Activated CD4-positive, CD25-positive, alpha-beta regulatory T cell treated with anti-CD3 and anti-CD28 coated beads, Interleukin-2, amount 50 U/mL, for 24 hours (primary cell): Measurements from ENCODE around the gene AXDND1.
"Not testable (repeated sequence)": the region's sequence is repeated elsewhere in the genome, so short reads cannot be mapped to it uniquely, and the experiment has no call there.

Source experiments
- ATAC-seq, 2 donors: fragments of 150-1000 bp; cut with Tn5 transposase; one replicate each; pipeline ENCODE4 v1.10.0; 2021; ENCODE audit warnings: mild to moderate bottlenecking in 1 of 2, moderate library complexity in 1 of 2

The AXDND1 gene

GRCh38 chr1:179366093-179366800, 476 bp downstream of the AXDND1 start:
- ATAC-seq: peak in 1 of 2 donors; percentile 2

DNA sequence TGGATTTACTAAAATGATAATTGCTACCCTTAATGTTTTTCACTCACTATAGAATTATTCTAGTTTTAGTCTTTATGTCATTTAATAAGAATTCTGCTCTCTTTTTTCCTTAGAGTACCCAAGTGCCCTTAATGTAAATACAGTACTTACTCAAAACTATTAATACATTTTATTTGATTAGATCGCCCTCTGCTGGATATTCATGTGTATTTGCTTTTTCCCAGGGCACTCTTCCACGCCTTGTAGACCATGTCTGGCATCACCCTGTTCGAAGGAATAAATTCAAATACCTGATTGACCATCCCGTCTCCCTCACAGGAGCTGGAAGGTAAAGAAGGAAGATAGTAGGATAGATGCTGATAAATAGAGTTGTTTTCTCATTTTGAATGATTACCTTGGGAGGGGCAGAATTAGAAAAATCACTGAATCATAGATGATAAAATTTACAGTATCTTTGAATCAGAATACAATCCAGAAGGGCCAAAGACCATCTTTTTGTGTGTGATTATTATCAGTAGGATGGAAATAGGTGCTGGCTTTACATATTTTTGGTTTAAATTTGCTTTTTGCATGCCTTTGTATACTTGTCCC, 4.1 kb downstream of the AXDND1 start:
- ATAC-seq: no peak

DNA sequence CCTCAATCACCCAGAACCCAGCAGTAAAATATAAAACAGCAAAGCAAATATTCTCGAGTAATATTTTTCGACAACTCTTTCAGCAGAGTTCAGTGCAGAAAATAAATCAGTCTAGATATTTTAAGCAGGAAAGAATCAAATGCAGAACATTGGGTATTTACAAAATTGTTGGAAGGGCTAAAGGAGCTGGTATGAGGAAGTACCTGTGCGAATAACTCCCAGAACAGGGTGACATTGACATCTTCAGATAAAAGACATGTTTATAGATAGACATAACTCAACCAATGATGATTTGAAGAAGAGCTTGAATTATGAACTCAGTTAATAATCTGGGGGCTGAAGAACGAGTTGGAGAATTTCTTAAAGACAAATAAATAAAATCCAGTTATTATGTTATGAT, 6.4 kb downstream of the AXDND1 start:
- no peak for ATAC-seq

DNA sequence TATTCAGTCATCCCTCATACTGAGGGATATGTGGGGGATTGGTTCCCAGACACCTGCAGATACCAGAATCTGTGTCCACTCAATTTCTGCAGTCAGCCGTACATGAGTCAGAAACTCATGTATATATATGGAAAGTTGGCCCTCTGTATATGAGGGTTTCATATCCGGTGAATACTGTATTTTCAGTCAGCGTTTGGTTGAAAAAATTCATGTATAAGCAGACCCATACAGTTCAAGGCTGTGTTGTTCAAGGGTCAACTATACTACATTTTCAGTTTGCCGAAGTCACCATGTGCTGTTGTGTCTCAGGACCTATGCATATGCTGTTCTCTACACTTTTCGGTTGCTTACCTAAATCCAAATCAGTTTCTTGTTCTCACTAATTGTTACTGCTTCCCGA, 10.5 kb downstream of the AXDND1 start:
- no peak for ATAC-seq

- ATAC-seq: no peak
Observed at GRCh38 chr1:179380299-179380698, 14.5 kb downstream of the AXDND1 start.

GRCh38 chr1:179384027-179384426, 18.3 kb downstream of the AXDND1 start:
- no peak for ATAC-seq

- no peak for ATAC-seq
Observed at GRCh38 chr1:179385510-179385909, 19.7 kb downstream of the AXDND1 start.

- no peak for ATAC-seq
Observed at GRCh38 chr1:179393721-179394120, 27.9 kb downstream of the AXDND1 start.

DNA sequence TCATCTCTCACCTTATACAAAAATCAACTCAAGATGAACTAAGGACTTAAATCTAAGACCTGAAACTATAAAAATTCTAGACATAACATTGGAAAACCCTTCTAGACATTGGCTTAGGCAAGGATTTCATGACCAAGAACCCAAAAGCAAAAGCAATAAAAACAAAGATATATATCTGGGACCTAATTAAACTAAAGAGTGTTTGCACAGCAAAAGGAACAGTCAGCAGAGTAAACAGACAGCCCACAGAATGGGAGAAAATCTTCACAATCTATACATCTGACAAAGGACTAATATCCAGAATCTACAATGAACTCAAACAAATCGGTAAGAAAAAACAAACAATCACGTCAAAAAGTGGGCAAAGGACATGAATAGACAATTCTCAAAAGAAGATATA, 33.6 kb downstream of the AXDND1 start:
- not testable (repeated sequence) for ATAC-seq

DNA sequence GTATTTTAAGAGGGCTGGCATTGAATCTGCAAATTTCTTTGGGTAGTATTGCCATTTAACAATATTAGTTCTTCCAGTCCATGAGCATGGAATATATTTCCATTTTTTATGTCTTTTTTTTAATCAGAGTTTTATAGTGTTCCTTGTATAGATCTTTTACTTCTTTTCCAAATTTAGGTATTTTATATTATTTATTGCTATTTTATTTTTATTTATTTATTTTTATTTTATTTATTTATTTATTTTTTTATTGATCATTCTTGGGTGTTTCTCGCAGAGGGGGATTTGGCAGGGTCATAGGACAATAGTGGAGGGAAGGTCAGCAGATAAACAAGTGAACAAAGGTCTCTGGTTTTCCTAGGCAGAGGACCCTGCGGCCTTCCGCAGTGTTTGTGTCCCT, 52.0 kb downstream of the AXDND1 start:
- ATAC-seq: not testable (repeated sequence)

- not testable (repeated sequence) for ATAC-seq
Observed at GRCh38 chr1:179418706-179419105, 52.9 kb downstream of the AXDND1 start.

- no peak for ATAC-seq
Observed at GRCh38 chr1:179424610-179425009, 58.8 kb downstream of the AXDND1 start.

- no peak for ATAC-seq
Observed at GRCh38 chr1:179425186-179425585, 59.4 kb downstream of the AXDND1 start.

- no peak for ATAC-seq
Observed at GRCh38 chr1:179437171-179437570, 71.4 kb downstream of the AXDND1 start.

DNA sequence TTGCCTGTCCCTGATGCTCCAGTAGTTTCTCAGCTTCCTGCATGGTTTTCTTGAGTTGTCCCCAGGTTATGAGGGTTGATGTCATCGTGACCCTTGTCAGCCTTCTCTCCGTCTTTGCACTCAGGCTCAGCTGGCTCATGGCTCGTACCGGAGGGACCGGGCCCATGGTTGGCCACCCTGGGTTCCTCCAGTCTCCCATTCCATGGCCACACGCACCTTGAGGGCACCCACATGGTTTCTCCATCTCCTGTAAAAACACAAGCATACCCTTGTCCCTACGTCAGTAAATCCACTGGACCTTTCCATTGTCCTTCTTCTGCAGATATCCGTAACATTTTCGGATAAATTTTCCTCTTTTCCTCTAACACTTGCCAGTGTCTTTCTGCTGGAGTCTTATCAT, 73.9 kb downstream of the AXDND1 start:
- not testable (repeated sequence) for ATAC-seq

DNA sequence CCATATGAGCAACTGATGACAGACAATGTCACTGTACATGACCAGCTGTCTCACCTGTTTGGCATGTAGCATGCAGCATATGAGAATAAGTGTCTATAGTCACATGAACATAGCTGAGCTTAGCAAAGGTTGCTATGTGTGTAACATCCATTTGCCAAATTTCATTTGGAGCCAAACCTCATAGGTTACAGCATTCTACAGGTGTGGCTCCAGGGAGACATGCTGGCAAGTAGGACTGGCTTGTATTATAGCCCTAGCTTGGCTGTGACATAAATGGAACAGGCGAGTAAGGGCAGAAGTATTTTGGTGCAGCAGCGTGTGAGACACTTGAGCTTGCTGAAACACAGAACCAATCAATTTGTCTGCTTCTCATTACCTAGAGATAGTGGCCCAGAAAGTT, 74.5 kb downstream of the AXDND1 start:
- not testable (repeated sequence) for ATAC-seq

- no peak for ATAC-seq
Observed at GRCh38 chr1:179440971-179441370, 75.2 kb downstream of the AXDND1 start.

GRCh38 chr1:179441501-179441900, 75.7 kb downstream of the AXDND1 start:
- ATAC-seq: no peak

DNA sequence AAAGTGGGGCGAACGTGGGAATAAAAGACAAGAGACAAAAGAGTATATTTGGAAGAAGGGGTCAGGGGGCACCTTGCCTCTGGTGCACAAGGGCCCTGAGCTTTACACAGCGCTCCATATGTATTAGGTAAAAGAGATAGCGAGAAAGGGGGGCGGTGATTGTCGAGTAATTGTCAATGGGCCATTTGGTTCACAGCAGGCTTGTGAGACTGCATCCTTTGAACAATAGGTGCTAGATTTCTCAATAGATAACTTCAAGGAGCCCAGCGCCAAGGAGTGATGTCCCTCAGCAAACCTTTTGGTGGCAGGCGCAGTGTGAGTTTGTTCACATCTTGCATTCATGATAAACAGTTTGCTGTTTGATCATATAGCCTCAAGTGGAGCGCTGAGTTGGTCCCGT, 77.1 kb downstream of the AXDND1 start:
- not testable (repeated sequence) for ATAC-seq

DNA sequence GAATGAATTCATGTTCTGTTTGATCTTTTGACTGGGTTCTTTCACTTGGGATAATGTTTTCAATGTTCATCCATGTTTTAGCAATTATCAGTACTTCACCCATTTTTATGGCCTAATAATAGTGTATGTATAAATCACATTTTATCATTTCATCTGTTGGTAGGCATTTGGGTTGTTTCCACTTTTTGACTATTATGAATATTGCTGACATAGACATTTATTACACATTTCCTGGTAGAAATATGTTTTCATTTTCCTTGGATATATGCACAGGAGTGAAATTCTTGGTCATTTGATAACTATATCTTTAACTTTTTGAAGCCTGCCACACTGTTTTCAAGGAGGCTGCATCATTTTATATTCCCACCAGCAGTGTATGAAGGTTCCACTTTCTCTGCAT, 79.8 kb downstream of the AXDND1 start:
- no peak for ATAC-seq

- no peak for ATAC-seq
Observed at GRCh38 chr1:179447489-179447888, 81.7 kb downstream of the AXDND1 start.

DNA sequence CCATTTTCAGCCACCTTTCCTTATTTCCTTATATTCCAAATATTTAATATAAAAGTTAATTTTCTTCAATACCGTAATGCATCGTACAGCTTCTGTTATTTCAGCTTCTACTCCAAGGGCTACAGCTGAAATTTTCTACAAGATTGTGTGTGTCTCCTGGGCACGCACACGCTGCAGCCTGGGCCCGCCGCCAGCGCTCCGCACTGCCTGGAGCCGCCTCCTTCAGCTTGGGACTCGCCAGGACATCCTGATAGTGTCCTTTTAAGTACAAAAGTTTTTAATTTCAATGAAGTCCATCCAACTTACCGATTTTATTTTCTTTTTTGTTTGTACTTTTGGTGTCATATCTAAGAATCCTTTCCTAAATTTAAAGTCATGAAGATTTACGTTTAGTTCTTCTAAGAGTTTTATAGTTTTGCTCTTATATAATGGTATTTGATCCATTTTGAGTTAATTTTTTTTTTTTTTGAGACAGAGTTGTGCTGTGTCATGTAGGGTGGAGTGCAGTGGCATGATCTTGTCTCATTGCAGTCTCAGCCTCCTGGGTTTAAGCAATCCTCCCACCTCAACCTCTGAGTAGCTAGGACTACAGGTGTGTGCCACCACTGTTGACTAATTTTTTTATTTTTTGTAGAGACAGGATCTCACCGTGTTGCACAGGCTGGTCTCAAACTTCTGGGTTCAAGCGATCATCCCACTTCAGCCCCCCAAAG, 82.8 kb downstream of the AXDND1 start:
- no peak for ATAC-seq

DNA sequence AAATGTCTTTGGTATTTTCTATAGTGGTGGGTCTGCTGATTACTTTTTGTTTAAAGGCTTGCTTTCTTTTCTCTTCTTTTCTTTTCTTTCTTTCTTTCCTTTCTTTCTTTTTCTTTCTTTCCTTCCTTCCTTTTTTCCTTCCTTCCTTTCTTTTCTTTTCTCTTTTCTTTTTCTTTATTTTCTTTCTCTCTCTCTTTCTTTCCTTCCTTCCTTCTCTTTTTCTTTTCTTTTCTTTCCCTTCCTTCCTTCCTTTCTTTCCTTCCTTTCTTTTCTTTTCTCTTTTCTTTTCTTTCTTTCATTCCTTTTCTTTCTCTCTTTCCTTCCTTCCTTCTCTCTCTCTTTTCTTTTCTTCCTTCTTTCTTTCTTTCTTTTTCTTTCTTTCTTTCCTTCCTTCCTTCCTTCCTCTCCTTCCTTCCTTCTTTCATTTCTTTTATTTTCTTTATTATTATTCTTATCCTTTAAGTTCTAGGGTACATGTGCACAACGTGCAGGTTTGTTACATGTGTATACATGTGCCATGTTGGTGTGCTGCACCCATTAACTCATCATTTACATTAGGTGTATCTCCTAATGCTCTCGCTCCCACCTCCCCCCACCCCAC, 93.9 kb downstream of the AXDND1 start:
- ATAC-seq: not testable (repeated sequence)

GRCh38 chr1:179465661-179466060, 99.9 kb downstream of the AXDND1 start:
- ATAC-seq: not testable (repeated sequence)
